H1 (cell line): ENCODE measurements around the gene DCANP1. TPM values are rescaled to one million over a fixed set of nuclear protein-coding genes. Genes with fewer than 3 reads are reported as not detected.

Source experiments
- EGR1 ChIP-seq: IDR thresholded peaks from 2 replicates; pipeline ENCODE4 v1.6.1; 2011; ENCODE audit warnings: low read depth, low read length, borderline replicate concordance
- PHF8 ChIP-seq: fragments of 200-600 bp; sonication (generic); conservative IDR thresholded peaks from 2 replicates; pipeline ENCODE4 v1.7.1; 2012; ENCODE audit warnings: low read depth, mild to moderate bottlenecking, inconsistent platforms, low read length, moderate library complexity
- SIN3A ChIP-seq, 2 experiments: IDR thresholded peaks in 1 of 2; conservative IDR thresholded peaks in 1 of 2; 2 replicates each; pipeline ENCODE4 v1.6.1; 2011 to 2012; ENCODE audit warnings: low read length in 2 of 2, improper control_type of control experiment in 1 of 2, low read depth in 1 of 2, mild to moderate bottlenecking in 1 of 2
- SUZ12 ChIP-seq: fragments of 200-600 bp; sonication (generic); IDR thresholded peaks from 2 replicates; pipeline ENCODE4 v1.6.1; 2012; ENCODE audit warnings: mild to moderate bottlenecking, inconsistent platforms, low read length, moderate library complexity, mixed read lengths
- TAF1 ChIP-seq: IDR thresholded peaks from 2 replicates; pipeline ENCODE4 v1.6.1; 2011; ENCODE audit warnings: mild to moderate bottlenecking, low read depth, low read length
- polyA plus RNA-seq, 7 experiments: library from polyadenylated mRNA; depleted of rRNA in 3 of 7; stranded (reverse) in 5 of 7; unstranded in 2 of 7; fragments of >200 nt in 5 of 7; fragments of 200-250 nt in 2 of 7; gene quantifications; 1 replicate in 5 of 7; 2 replicates in 1 of 7; 4 replicates in 1 of 7; pipeline versions ENCODE4 v1.2.1 to v1.2.3, GENCODE V29; 2011 to 2013; ENCODE audit warnings: missing spikeins in 2 of 7, mixed read lengths in 2 of 7
- total RNA-seq: library from RNA; stranded (reverse); fragmentation: NEBNext Ultra II Directional; extraction: Animal tissue kit (Norgen Biotek cat#: 25700); gene quantifications from 2 replicates; pipeline ENCODE4 v1.2.1, GENCODE V29; 2021
- TF ChIP-seq, protein P1 (sequence below): fragments of 300-600 bp; sonication (generic); IDR thresholded peaks from 2 replicates; pipeline ENCODE4 v1.7.1; 2012; ENCODE audit warnings: low read length, moderate library complexity, mild to moderate bottlenecking, inconsistent platforms; ENCODE audit not compliant: insufficient replicate concordance
- TF ChIP-seq, protein P2 (sequence below), 3 experiments: IDR thresholded peaks; 1 replicate in 2 of 3; 2 replicates in 1 of 3; pipeline versions ENCODE4 v1.5.1 to v1.6.1; 2011; ENCODE audit warnings: low read length in 3 of 3, mild to moderate bottlenecking in 3 of 3, inconsistent platforms in 2 of 3, low read depth in 1 of 3, moderate library complexity in 1 of 3; ENCODE audit not compliant: insufficient read depth in 1 of 3; ENCODE audit errors: control extremely low read depth in 1 of 3

The DCANP1 gene
- total and polyA plus RNA-seq, 2 of the 8 experiments (the other 6 are each of a cell fraction or from before 2014, with no cell fraction given): not detected

- TF ChIP-seq, protein P1, sequence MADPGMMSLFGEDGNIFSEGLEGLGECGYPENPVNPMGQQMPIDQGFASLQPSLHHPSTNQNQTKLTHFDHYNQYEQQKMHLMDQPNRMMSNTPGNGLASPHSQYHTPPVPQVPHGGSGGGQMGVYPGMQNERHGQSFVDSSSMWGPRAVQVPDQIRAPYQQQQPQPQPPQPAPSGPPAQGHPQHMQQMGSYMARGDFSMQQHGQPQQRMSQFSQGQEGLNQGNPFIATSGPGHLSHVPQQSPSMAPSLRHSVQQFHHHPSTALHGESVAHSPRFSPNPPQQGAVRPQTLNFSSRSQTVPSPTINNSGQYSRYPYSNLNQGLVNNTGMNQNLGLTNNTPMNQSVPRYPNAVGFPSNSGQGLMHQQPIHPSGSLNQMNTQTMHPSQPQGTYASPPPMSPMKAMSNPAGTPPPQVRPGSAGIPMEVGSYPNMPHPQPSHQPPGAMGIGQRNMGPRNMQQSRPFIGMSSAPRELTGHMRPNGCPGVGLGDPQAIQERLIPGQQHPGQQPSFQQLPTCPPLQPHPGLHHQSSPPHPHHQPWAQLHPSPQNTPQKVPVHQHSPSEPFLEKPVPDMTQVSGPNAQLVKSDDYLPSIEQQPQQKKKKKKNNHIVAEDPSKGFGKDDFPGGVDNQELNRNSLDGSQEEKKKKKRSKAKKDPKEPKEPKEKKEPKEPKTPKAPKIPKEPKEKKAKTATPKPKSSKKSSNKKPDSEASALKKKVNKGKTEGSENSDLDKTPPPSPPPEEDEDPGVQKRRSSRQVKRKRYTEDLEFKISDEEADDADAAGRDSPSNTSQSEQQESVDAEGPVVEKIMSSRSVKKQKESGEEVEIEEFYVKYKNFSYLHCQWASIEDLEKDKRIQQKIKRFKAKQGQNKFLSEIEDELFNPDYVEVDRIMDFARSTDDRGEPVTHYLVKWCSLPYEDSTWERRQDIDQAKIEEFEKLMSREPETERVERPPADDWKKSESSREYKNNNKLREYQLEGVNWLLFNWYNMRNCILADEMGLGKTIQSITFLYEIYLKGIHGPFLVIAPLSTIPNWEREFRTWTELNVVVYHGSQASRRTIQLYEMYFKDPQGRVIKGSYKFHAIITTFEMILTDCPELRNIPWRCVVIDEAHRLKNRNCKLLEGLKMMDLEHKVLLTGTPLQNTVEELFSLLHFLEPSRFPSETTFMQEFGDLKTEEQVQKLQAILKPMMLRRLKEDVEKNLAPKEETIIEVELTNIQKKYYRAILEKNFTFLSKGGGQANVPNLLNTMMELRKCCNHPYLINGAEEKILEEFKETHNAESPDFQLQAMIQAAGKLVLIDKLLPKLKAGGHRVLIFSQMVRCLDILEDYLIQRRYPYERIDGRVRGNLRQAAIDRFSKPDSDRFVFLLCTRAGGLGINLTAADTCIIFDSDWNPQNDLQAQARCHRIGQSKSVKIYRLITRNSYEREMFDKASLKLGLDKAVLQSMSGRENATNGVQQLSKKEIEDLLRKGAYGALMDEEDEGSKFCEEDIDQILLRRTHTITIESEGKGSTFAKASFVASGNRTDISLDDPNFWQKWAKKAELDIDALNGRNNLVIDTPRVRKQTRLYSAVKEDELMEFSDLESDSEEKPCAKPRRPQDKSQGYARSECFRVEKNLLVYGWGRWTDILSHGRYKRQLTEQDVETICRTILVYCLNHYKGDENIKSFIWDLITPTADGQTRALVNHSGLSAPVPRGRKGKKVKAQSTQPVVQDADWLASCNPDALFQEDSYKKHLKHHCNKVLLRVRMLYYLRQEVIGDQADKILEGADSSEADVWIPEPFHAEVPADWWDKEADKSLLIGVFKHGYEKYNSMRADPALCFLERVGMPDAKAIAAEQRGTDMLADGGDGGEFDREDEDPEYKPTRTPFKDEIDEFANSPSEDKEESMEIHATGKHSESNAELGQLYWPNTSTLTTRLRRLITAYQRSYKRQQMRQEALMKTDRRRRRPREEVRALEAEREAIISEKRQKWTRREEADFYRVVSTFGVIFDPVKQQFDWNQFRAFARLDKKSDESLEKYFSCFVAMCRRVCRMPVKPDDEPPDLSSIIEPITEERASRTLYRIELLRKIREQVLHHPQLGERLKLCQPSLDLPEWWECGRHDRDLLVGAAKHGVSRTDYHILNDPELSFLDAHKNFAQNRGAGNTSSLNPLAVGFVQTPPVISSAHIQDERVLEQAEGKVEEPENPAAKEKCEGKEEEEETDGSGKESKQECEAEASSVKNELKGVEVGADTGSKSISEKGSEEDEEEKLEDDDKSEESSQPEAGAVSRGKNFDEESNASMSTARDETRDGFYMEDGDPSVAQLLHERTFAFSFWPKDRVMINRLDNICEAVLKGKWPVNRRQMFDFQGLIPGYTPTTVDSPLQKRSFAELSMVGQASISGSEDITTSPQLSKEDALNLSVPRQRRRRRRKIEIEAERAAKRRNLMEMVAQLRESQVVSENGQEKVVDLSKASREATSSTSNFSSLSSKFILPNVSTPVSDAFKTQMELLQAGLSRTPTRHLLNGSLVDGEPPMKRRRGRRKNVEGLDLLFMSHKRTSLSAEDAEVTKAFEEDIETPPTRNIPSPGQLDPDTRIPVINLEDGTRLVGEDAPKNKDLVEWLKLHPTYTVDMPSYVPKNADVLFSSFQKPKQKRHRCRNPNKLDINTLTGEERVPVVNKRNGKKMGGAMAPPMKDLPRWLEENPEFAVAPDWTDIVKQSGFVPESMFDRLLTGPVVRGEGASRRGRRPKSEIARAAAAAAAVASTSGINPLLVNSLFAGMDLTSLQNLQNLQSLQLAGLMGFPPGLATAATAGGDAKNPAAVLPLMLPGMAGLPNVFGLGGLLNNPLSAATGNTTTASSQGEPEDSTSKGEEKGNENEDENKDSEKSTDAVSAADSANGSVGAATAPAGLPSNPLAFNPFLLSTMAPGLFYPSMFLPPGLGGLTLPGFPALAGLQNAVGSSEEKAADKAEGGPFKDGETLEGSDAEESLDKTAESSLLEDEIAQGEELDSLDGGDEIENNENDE: no peak
- TF ChIP-seq PHF8 (no peak), SIN3A (conservative IDR thresholded peaks at IDR 0.05 in 1 of 2, IDR thresholded peaks at IDR 0.05 in 1 of 2; ENCODE audit: low read depth in 1 of 2, low read length in 2 of 2) (no peak), TAF1 (no peak), EGR1 (no peak), SUZ12 (no peak)
- TF ChIP-seq, protein P2, sequence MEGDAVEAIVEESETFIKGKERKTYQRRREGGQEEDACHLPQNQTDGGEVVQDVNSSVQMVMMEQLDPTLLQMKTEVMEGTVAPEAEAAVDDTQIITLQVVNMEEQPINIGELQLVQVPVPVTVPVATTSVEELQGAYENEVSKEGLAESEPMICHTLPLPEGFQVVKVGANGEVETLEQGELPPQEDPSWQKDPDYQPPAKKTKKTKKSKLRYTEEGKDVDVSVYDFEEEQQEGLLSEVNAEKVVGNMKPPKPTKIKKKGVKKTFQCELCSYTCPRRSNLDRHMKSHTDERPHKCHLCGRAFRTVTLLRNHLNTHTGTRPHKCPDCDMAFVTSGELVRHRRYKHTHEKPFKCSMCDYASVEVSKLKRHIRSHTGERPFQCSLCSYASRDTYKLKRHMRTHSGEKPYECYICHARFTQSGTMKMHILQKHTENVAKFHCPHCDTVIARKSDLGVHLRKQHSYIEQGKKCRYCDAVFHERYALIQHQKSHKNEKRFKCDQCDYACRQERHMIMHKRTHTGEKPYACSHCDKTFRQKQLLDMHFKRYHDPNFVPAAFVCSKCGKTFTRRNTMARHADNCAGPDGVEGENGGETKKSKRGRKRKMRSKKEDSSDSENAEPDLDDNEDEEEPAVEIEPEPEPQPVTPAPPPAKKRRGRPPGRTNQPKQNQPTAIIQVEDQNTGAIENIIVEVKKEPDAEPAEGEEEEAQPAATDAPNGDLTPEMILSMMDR (IDR thresholded peaks at IDR 0.05; ENCODE audit: control extremely low read depth in 1 of 3, insufficient read depth in 1 of 3, low read depth in 1 of 3, low read length in 3 of 3): no peak
These were observed 4.6 kb downstream of the DCANP1 start (continued) for GRCh38 chr5:135442431-135443160.
